ENCODE results near the gene CCDC88C. TPM values are rescaled to one million over a fixed set of nuclear protein-coding genes. Genes with fewer than 3 reads are reported as not detected.

CCDC88C gene
- polyA plus RNA-seq, 1 donor (not counting 4 experiments of a cell fraction or from before 2014, with no cell fraction given), result 2.4 TPM

DNA sequence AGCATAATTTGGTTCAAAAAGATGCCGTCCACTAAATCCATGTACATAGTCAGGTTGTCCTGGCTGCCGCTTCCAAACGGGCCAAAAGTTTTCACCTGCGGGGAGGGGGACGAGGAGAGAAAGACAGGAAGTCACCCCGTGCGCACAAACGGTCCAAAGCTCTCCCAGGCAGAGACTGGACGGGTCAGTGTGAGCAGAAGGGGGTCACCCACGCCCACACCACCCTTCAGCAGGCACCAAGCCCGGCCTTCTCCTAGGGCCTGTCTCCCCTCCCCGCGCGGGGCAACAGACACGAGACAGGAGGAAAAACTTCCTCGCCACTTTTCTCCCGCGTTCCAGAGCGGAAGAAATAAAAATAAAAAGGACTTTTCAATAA lies 888 bp downstream of the CCDC88C start:
- DNase-seq (ENCODE audit: low read depth, low spot score), result no peak

DNA sequence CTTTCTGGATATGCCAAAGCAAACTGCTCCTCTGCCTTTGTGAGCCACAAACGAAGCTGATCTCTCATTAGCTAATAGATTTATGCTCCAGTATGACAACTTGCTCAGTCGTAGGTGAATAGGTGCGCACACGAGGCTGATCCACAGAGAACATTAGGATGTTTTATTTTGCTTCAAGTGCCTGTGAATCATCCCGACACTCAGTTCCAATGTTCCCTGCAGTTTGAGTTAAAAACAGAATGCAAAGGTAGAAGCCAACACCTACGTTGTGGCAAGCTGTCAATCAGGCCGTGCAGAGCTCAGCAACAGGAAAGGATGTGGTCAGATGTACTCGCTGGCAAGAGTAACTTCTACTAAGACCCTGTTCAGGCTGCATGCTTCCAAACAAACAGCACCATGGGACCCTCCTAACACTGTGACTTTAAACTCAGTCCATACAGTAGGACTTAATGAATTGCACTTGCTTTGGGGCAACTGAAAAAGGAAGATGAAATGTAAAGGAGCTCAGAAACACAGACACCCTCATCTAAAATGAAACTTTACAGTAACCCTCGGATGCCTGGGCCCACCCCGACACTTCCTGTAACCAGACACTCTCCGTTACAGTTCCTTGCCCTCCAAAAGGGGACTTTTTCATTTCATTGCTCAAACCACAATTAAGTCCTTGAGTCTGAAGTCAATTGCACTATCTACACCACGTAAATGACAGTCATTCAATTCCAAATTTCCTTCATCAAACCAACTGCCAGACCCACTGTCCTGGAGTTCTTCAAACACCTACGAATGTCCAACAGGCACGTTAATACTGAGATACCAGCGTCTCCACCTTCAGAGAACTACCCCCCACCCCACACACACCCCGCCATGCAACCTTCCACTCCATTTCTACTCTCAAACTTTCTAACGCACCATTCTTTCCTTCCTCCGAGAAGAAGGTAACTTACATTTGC lies 1.6 kb downstream of the CCDC88C start:
- DNase-seq (ENCODE audit: low read depth, low spot score) (no peak), FAIRE-seq (peak; percentile 87)
- Histone ChIP-seq H3K9ac (ENCODE audit: control insufficient read depth, extremely low read depth, insufficient read depth, low read length) (peak overlapping the region; percentile 44), H3K79me2 (ENCODE audit: control insufficient read depth, insufficient read depth, low read length) (no peaks in the 10 kb centered on the region), H3K4me3 (ENCODE audit: control insufficient read depth in 2 of 3, extremely low read depth in 1 of 3, insufficient read depth in 2 of 3, low read depth in 1 of 3, low read length in 3 of 3) (peak overlapping the region; percentile 51 to 68 (median 68)), H3K27me3 (ENCODE audit: control insufficient read depth, extremely low read depth, insufficient read depth, low read length) (no peaks in the 10 kb centered on the region), H3K27ac (ENCODE audit: control insufficient read depth, insufficient read depth, low read length) (peak overlapping the region; percentile 12), H3K4me1 (ENCODE audit: control insufficient read depth, extremely low read depth, insufficient read depth, low read length) (peaks cover 22% of the 10 kb centered on the region), H3K9me3 (ENCODE audit: control insufficient read depth, low read depth, low read length) (no peaks in the 10 kb centered on the region), H3K36me3 (ENCODE audit: control insufficient read depth in 2 of 2, extremely low read depth in 1 of 2, insufficient read depth in 2 of 2, low read length in 2 of 2) (no peaks in the 10 kb centered on the region), H3K9me1 (ENCODE audit: control insufficient read depth, extremely low read depth, insufficient read depth, low read length) (no peaks in the 10 kb centered on the region), H4K20me1 (ENCODE audit: control insufficient read depth, extremely low read depth, insufficient read depth, low read length) (no peaks in the 10 kb centered on the region), H2AFZ (ENCODE audit: control insufficient read depth, low read length) (peak overlapping the region; percentile 17), H3K4me2 (ENCODE audit: control insufficient read depth, extremely low read depth, insufficient read depth, low read depth, low read length) (peak overlapping the region; percentile 66)
- TF ChIP-seq EZH2 (IDR thresholded peaks at IDR 0.05; ENCODE audit: low read length), result no peak
- TF ChIP-seq, protein P1, sequence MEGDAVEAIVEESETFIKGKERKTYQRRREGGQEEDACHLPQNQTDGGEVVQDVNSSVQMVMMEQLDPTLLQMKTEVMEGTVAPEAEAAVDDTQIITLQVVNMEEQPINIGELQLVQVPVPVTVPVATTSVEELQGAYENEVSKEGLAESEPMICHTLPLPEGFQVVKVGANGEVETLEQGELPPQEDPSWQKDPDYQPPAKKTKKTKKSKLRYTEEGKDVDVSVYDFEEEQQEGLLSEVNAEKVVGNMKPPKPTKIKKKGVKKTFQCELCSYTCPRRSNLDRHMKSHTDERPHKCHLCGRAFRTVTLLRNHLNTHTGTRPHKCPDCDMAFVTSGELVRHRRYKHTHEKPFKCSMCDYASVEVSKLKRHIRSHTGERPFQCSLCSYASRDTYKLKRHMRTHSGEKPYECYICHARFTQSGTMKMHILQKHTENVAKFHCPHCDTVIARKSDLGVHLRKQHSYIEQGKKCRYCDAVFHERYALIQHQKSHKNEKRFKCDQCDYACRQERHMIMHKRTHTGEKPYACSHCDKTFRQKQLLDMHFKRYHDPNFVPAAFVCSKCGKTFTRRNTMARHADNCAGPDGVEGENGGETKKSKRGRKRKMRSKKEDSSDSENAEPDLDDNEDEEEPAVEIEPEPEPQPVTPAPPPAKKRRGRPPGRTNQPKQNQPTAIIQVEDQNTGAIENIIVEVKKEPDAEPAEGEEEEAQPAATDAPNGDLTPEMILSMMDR (optimal IDR thresholded peaks at IDR 0.05 in 1 of 3, IDR thresholded peaks at IDR 0.05 in 1 of 3, conservative IDR thresholded peaks at IDR 0.05 in 1 of 3; ENCODE audit: extremely low read depth in 1 of 3, insufficient read depth in 2 of 3, low read length in 3 of 3), result no peak
- dilution Hi-C loops (cut with MboI; ENCODE audit: extremely low pct_ligation_motif_present, low sequenced_read_pairs), result no loop called here

More for the DNA sequence above, 888 bp downstream of the CCDC88C start:
- TF ChIP-seq EZH2 (IDR thresholded peaks at IDR 0.05; ENCODE audit: low read length), result no peak
- TF ChIP-seq, protein P1 (optimal IDR thresholded peaks at IDR 0.05 in 1 of 3, IDR thresholded peaks at IDR 0.05 in 1 of 3, conservative IDR thresholded peaks at IDR 0.05 in 1 of 3; ENCODE audit: extremely low read depth in 1 of 3, insufficient read depth in 2 of 3, low read length in 3 of 3), result no peak
- H3K4me2 ChIP-seq (ENCODE audit: control insufficient read depth, extremely low read depth, insufficient read depth, low read depth, low read length), result peak overlapping the region; percentile 66
- H3K27me3 ChIP-seq (ENCODE audit: control insufficient read depth, extremely low read depth, insufficient read depth, low read length), result no peaks in the 10 kb centered on the region
- no peaks in the 10 kb centered on the region for H3K9me3 ChIP-seq (ENCODE audit: control insufficient read depth, low read depth, low read length)
- peaks cover 22% of the 10 kb centered on the region for H3K4me1 ChIP-seq (ENCODE audit: control insufficient read depth, extremely low read depth, insufficient read depth, low read length)
- dilution Hi-C loops (cut with MboI; ENCODE audit: extremely low pct_ligation_motif_present, low sequenced_read_pairs), result no loop called here
- peak overlapping the region; percentile 51 to 68 (median 68) for H3K4me3 ChIP-seq (ENCODE audit: control insufficient read depth in 2 of 3, extremely low read depth in 1 of 3, insufficient read depth in 2 of 3, low read depth in 1 of 3, low read length in 3 of 3)
- FAIRE-seq, result no peak
- H3K36me3 ChIP-seq (ENCODE audit: control insufficient read depth in 2 of 2, extremely low read depth in 1 of 2, insufficient read depth in 2 of 2, low read length in 2 of 2), result no peaks in the 10 kb centered on the region
- peak overlapping the region; percentile 44 for H3K9ac ChIP-seq (ENCODE audit: control insufficient read depth, extremely low read depth, insufficient read depth, low read length)
- H3K9me1 ChIP-seq (ENCODE audit: control insufficient read depth, extremely low read depth, insufficient read depth, low read length), result no peaks in the 10 kb centered on the region
- no peaks in the 10 kb centered on the region for H3K79me2 ChIP-seq (ENCODE audit: control insufficient read depth, insufficient read depth, low read length)
- peak overlapping the region; percentile 12 for H3K27ac ChIP-seq (ENCODE audit: control insufficient read depth, insufficient read depth, low read length)
- H2AFZ ChIP-seq (ENCODE audit: control insufficient read depth, low read length), result peak overlapping the region; percentile 17
- H4K20me1 ChIP-seq (ENCODE audit: control insufficient read depth, extremely low read depth, insufficient read depth, low read length), result no peaks in the 10 kb centered on the region

Data from keratinocyte (primary cell).